Measurements from ENCODE around the gene OTUB2.

DNA sequence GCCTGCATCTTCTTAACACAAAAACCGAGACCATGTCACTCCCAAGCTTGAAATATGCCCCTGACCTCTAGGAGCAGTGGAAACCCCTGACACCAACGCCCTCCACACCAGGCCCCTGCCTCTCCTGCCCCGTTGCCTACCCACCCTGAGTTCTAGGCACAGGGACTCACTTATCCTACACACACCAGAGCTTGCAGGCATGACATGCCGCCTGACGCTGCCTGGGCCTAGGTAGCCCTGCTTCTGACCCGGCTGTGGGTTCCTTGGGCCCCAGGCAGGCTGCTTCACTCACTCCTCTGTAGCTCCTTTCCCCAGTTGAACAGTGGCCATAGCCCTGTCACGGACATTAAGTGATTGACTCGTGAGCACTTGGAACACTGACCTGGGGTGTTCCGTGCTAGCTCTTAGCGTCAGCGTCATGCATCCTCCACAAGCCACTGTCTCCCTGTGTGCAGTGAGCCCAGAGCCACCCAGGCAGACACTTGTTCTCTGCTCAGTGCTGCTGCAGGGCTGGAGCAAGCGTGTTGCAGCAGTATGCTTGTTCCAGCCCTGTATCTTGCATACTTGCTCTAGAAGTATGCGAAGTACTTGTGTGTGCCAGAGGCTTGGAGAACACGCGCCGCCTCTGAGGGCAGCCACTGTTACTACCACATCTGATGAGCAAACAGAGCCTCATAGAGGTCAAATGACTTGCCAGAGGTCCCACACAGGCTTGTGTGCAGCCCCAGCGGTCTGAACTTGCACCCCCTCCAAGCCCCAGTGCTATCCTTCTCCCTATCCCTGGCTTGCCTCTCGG lies 15.6 kb downstream of the OTUB2 start:
- TF ChIP-seq GATA2 (IDR thresholded peaks at IDR 0.05; ENCODE audit: low read depth, low read length) (no peak), GATA3 (IDR thresholded peaks at IDR 0.05; ENCODE audit: low read depth, low read length) (no peak)

All from SH-SY5Y (cell line).